ENCODE data around the gene CNTN4. TPM values are rescaled to one million over a fixed set of nuclear protein-coding genes. Genes with fewer than 3 reads are reported as not detected.

The CNTN4 gene
- total RNA-seq, 1 experiment from 2014 or later, result not detected

DNA sequence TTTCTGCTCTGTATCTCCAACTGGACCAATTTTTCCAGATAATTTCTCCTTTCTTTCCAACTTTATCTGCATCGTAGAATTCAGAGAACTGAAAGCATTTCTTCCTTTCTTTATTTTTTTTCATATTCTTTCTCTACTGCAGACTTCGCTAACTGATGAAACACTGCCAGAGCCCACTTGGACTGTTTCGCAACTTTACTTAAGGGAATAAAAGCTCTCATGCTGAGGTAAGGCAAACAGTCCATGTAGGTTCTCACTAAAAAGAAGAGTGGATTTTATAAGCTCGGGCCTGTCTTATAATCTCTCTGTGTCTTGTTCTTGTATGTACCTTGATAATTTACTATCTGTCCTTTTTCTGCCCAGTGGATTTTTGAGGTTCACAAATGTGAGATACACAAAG is 163.5 kb downstream of the CNTN4 start (continued):
- no peak for TF ChIP-seq NR3C1 (CRISPR knock-in tag; conservative IDR thresholded peaks at IDR 0.05; ENCODE audit: low read depth)
- TF ChIP-seq TEAD1 (CRISPR knock-in tag; IDR thresholded peaks at IDR 0.05), result no peak
- TF ChIP-seq CREB1 (CRISPR knock-in tag; IDR thresholded peaks at IDR 0.05), result no peak
- TF ChIP-seq ATF6 (CRISPR knock-in tag; IDR thresholded peaks at IDR 0.05), result no peak
- TF ChIP-seq CBFB (CRISPR knock-in tag; IDR thresholded peaks at IDR 0.05; ENCODE audit: low read depth), result no peak
- no peak for TF ChIP-seq ZNF512 (CRISPR knock-in tag; IDR thresholded peaks at IDR 0.05; ENCODE audit: borderline replicate concordance)
- TF ChIP-seq MYBL2 (CRISPR knock-in tag; IDR thresholded peaks at IDR 0.05), result no peak
- TF ChIP-seq HMGA2 (CRISPR knock-in tag; IDR thresholded peaks at IDR 0.05), result no peak
- no peak for TF ChIP-seq NR1H2 (CRISPR knock-in tag; IDR thresholded peaks at IDR 0.05)
- no peak for TF ChIP-seq ZNF121 (CRISPR knock-in tag; IDR thresholded peaks at IDR 0.05)
- TF ChIP-seq E2F1 (CRISPR knock-in tag; IDR thresholded peaks at IDR 0.05), result no peak
- no peak for TF ChIP-seq IRF2 (CRISPR knock-in tag; IDR thresholded peaks at IDR 0.05; ENCODE audit: borderline replicate concordance, low read depth)

- no peak for DNase-seq (ENCODE audit: low spot score)
- H3K27ac Mint-ChIP-seq, result no peak overlapping the region
- H3K4me3 Mint-ChIP-seq, result no peak overlapping the region
- H3K36me3 Mint-ChIP-seq, result peaks cover 62% of the 10 kb centered on the region
- no peak for ATAC-seq
- ChIA-PET POLR2A (no interaction called here), CTCF (no interaction called here)
- peaks cover 81% of the 10 kb centered on the region for H3K9me3 Mint-ChIP-seq
- TF ChIP-seq NFATC4 (CRISPR knock-in tag; IDR thresholded peaks at IDR 0.05), result no peak
- TF ChIP-seq, protein P1, sequence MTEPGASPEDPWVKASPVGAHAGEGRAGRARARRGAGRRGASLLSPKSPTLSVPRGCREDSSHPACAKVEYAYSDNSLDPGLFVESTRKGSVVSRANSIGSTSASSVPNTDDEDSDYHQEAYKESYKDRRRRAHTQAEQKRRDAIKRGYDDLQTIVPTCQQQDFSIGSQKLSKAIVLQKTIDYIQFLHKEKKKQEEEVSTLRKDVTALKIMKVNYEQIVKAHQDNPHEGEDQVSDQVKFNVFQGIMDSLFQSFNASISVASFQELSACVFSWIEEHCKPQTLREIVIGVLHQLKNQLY (CRISPR knock-in tag; IDR thresholded peaks at IDR 0.05), result no peak
- TF ChIP-seq CDX4 (CRISPR knock-in tag; IDR thresholded peaks at IDR 0.05; ENCODE audit: borderline replicate concordance), result no peak
- no peak for TF ChIP-seq ATF1 (CRISPR knock-in tag; IDR thresholded peaks at IDR 0.05)
- no peak for TF ChIP-seq MXD4 (CRISPR knock-in tag; IDR thresholded peaks at IDR 0.05; ENCODE audit: borderline replicate concordance)
- TF ChIP-seq ELF4 (CRISPR knock-in tag; IDR thresholded peaks at IDR 0.05; ENCODE audit: low read depth), result no peak
- TF ChIP-seq MYBL2 (CRISPR knock-in tag; IDR thresholded peaks at IDR 0.05), result no peak
- no peak for TF ChIP-seq ZSCAN18 (CRISPR knock-in tag; IDR thresholded peaks at IDR 0.05)
- TF ChIP-seq, protein P2, sequence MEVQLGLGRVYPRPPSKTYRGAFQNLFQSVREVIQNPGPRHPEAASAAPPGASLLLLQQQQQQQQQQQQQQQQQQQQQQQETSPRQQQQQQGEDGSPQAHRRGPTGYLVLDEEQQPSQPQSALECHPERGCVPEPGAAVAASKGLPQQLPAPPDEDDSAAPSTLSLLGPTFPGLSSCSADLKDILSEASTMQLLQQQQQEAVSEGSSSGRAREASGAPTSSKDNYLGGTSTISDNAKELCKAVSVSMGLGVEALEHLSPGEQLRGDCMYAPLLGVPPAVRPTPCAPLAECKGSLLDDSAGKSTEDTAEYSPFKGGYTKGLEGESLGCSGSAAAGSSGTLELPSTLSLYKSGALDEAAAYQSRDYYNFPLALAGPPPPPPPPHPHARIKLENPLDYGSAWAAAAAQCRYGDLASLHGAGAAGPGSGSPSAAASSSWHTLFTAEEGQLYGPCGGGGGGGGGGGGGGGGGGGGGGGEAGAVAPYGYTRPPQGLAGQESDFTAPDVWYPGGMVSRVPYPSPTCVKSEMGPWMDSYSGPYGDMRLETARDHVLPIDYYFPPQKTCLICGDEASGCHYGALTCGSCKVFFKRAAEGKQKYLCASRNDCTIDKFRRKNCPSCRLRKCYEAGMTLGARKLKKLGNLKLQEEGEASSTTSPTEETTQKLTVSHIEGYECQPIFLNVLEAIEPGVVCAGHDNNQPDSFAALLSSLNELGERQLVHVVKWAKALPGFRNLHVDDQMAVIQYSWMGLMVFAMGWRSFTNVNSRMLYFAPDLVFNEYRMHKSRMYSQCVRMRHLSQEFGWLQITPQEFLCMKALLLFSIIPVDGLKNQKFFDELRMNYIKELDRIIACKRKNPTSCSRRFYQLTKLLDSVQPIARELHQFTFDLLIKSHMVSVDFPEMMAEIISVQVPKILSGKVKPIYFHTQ (CRISPR knock-in tag; IDR thresholded peaks at IDR 0.05), result no peak
- TF ChIP-seq CBFB (CRISPR knock-in tag; IDR thresholded peaks at IDR 0.05; ENCODE audit: low read depth), result no peak
- TF ChIP-seq ZNF232 (CRISPR knock-in tag; IDR thresholded peaks at IDR 0.05), result no peak
- TF ChIP-seq TEAD1 (CRISPR knock-in tag; IDR thresholded peaks at IDR 0.05), result no peak
- no peak for TF ChIP-seq SP1 (CRISPR knock-in tag; conservative IDR thresholded peaks at IDR 0.05)
- TF ChIP-seq RORB (CRISPR knock-in tag; IDR thresholded peaks at IDR 0.05), result no peak
- TF ChIP-seq, protein P3, sequence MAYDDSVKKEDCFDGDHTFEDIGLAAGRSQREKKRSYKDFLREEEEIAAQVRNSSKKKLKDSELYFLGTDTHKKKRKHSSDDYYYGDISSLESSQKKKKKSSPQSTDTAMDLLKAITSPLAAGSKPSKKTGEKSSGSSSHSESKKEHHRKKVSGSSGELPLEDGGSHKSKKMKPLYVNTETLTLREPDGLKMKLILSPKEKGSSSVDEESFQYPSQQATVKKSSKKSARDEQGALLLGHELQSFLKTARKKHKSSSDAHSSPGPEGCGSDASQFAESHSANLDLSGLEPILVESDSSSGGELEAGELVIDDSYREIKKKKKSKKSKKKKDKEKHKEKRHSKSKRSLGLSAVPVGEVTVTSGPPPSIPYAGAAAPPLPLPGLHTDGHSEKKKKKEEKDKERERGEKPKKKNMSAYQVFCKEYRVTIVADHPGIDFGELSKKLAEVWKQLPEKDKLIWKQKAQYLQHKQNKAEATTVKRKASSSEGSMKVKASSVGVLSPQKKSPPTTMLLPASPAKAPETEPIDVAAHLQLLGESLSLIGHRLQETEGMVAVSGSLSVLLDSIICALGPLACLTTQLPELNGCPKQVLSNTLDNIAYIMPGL (CRISPR knock-in tag; IDR thresholded peaks at IDR 0.05), result no peak
- H3K27me3 Mint-ChIP-seq (ENCODE audit: low read depth), result no peaks in the 10 kb centered on the region; the same call in 1 of the 2 replicates
- H3K4me1 Mint-ChIP-seq, result no peaks in the 10 kb centered on the region
Observed at GRCh38 chr3:2266606-2267005, 167.9 kb downstream of the CNTN4 start.
